Measurements from ENCODE around the gene TESPA1.

- no peak for TF ChIP-seq CTCF (IDR thresholded peaks at IDR 0.05; ENCODE audit: poor library complexity, severe bottlenecking)
- no peak for TF ChIP-seq POLR2AphosphoS5 (IDR thresholded peaks at IDR 0.05)
- no peak for TF ChIP-seq EZH2 (IDR thresholded peaks at IDR 0.05; ENCODE audit: borderline replicate concordance, insufficient read depth, low read length, poor library complexity, severe bottlenecking)
- TF ChIP-seq EP300 (conservative IDR thresholded peaks at IDR 0.05; ENCODE audit: poor library complexity, severe bottlenecking) = no peak
- TF ChIP-seq MXI1 (conservative IDR thresholded peaks at IDR 0.05; ENCODE audit: poor library complexity, severe bottlenecking) = no peak
Observed at GRCh38 chr12:54991991-54992375, 7.4 kb upstream of the TESPA1 start.

All from neural cell (in vitro differentiated cells).